HCT116 (cell line): ENCODE data around the gene NOSIP. TPM values are rescaled to one million over a fixed set of nuclear protein-coding genes. Genes with fewer than 3 reads are reported as not detected.

ENCODE experiments used
- ATAC-seq: fragments of 200-7000 bp; cut with Tn5 transposase; 2 replicates; pipeline ENCODE4 v1.9.1; 2020; ENCODE audit warnings: mild to moderate bottlenecking, moderate library complexity
- BruUV-seq: library from RNA; stranded (reverse); fragments of 400-500 nt; replicated peaks from 2 replicates; lab custom pipeline; 2021; lab: Mats Ljungman, UMichigan
- CTCF ChIA-PET: fragments of 300-600 bp; sonication (Branson Sonifier 250); formaldehyde crosslinking; loops from one replicate; lab custom pipeline; 2021; ENCODE audit warnings: antibody characterized with exemption; lab: Charles Lee
- POLR2A ChIA-PET: fragments of 300-600, 350-600 bp; sonication (Branson Sonifier 250); formaldehyde crosslinking; loops from one replicate; lab custom pipeline; 2021; ENCODE audit warnings: antibody characterized with exemption; lab: Charles Lee
- RAD21 ChIA-PET, 2 experiments: fragments of 300-600 bp; sonication (Branson Sonifier 250); formaldehyde crosslinking; loops; one replicate each; lab custom pipeline; 2023; ENCODE audit warnings: low total read pairs in 2 of 2; ENCODE audit not compliant: uncharacterized antibody in 2 of 2, unreplicated experiment in 2 of 2, low non-redundant PET in 1 of 2; lab: Charles Lee
- DNase-seq: peaks from one replicate; pipeline ENCODE4 v3.0.0-alpha.2; 2010; ENCODE audit warnings: low read depth, low spot score
- H2AFZ ChIP-seq: fragments of 200-600 bp; shearing (Covaris generic), sonication (generic); 2 replicates; pipeline ENCODE4 v1.6.1; 2017; ENCODE audit warnings: low read depth, mixed run types, mixed read lengths, antibody characterized with exemption, low read length; ENCODE audit not compliant: poor library complexity, severe bottlenecking
- H3K27ac ChIP-seq: 2 replicates; pipeline ENCODE4 v1.5.1; 2012; ENCODE audit warnings: low read depth, low read length
- H3K27me3 ChIP-seq: fragments of 200-600 bp; sonication (generic); 2 replicates; pipeline ENCODE4 v1.6.1; 2016; ENCODE audit warnings: mixed run types, low read length, mixed read lengths; ENCODE audit not compliant: insufficient read depth
- H3K36me3 ChIP-seq, 2 experiments: fragments of 200-500 bp in 1 of 2; fragments of 200-600 bp in 1 of 2; sonication (Bioruptor generic) in 1 of 2; sonication (generic) in 1 of 2; 2 replicates each; pipeline versions ENCODE4 v1.5.1 to v1.6.1; 2014 to 2016; ENCODE audit warnings: low read length in 2 of 2, inconsistent platforms in 1 of 2, mixed read lengths in 1 of 2, mixed run types in 1 of 2; ENCODE audit not compliant: insufficient read depth in 2 of 2, control insufficient read depth in 1 of 2
- H3K4me1 ChIP-seq, 2 experiments: fragments of 200-600 bp in 1 of 2; sonication (generic) in 1 of 2; 2 replicates each; pipeline versions ENCODE4 v1.5.1 to v1.6.1; 2012 to 2017; ENCODE audit warnings: low read length in 2 of 2, inconsistent platforms in 1 of 2, mild to moderate bottlenecking in 1 of 2, mixed read lengths in 1 of 2, mixed run types in 1 of 2, moderate library complexity in 1 of 2; ENCODE audit not compliant: insufficient read depth in 2 of 2, control insufficient read depth in 1 of 2
- H3K4me2 ChIP-seq: fragments of 200-600 bp; sonication (generic); 2 replicates; pipeline ENCODE4 v1.6.1; 2017; ENCODE audit warnings: mixed run types, low read length, mixed read lengths
- H3K4me3 ChIP-seq, 2 experiments: fragments of 200-600 bp in 1 of 2; sonication (generic) in 1 of 2; replicated peaks in 1 of 2; 2 replicates each; pipeline ENCODE4 v1.5.1; 2011 to 2016; ENCODE audit warnings: low read length in 2 of 2, control low read depth in 1 of 2, low read depth in 1 of 2, mild to moderate bottlenecking in 1 of 2, mixed read lengths in 1 of 2, mixed run types in 1 of 2
- H3K79me2 ChIP-seq: fragments of 200-600 bp; sonication (generic); 2 replicates; pipeline ENCODE4 v1.6.1; 2017; ENCODE audit warnings: mild to moderate bottlenecking, mixed run types, low read length, moderate library complexity, mixed read lengths; ENCODE audit not compliant: insufficient read depth
- H3K9ac ChIP-seq: fragments of 200-600 bp; sonication (generic); 2 replicates; pipeline ENCODE4 v1.6.1; 2016; ENCODE audit warnings: low read length, mixed read lengths
- H3K9me2 ChIP-seq: fragments of 200-600 bp; sonication (generic), shearing (Covaris generic); 2 replicates; pipeline ENCODE4 v1.6.1; 2017; ENCODE audit warnings: mixed run types, mild to moderate bottlenecking, moderate library complexity; ENCODE audit not compliant: insufficient read depth
- H3K9me3 ChIP-seq, 2 experiments: fragments of 200-500 bp in 1 of 2; fragments of 200-600 bp in 1 of 2; sonication (Bioruptor generic) in 1 of 2; sonication (generic) in 1 of 2; 2 replicates each; pipeline ENCODE4 v1.6.1; 2014 to 2017; ENCODE audit warnings: low read length in 2 of 2, mixed read lengths in 2 of 2, inconsistent platforms in 1 of 2, low read depth in 1 of 2, mild to moderate bottlenecking in 1 of 2, mixed run types in 1 of 2, moderate library complexity in 1 of 2; ENCODE audit not compliant: control insufficient read depth in 1 of 2, insufficient read depth in 1 of 2
- H4K20me1 ChIP-seq: fragments of 200-600 bp; sonication (generic), shearing (Covaris generic); 2 replicates; pipeline ENCODE4 v1.6.1; 2017; ENCODE audit warnings: mixed run types, mild to moderate bottlenecking, moderate library complexity; ENCODE audit not compliant: insufficient read depth
- CBX3 ChIP-seq: IDR thresholded peaks from 2 replicates; pipeline ENCODE4 v1.6.1; 2012; ENCODE audit warnings: low read depth
- CEBPB ChIP-seq: IDR thresholded peaks from 2 replicates; pipeline ENCODE4 v1.6.1; 2012; ENCODE audit warnings: low read depth
- CTCF ChIP-seq, 3 experiments: fragments of 200-600 bp in 1 of 3; sonication (generic) in 1 of 3; IDR thresholded peaks in 2 of 3; conservative IDR thresholded peaks in 1 of 3; 2 replicates each; pipeline ENCODE4 v1.5.1; 2012 to 2017; ENCODE audit warnings: low read depth in 2 of 3, low read length in 2 of 3, antibody characterized with exemption in 1 of 3, borderline replicate concordance in 1 of 3, control low read depth in 1 of 3, mild to moderate bottlenecking in 1 of 3, mixed read lengths in 1 of 3, mixed run types in 1 of 3, moderate library complexity in 1 of 3; ENCODE audit not compliant: insufficient read depth in 1 of 3
- EGR1 ChIP-seq: IDR thresholded peaks from 2 replicates; pipeline ENCODE4 v1.6.1; 2012; ENCODE audit warnings: low read depth
- ELF1 ChIP-seq: IDR thresholded peaks from 2 replicates; pipeline ENCODE4 v1.6.1; 2012; ENCODE audit warnings: low read depth, borderline replicate concordance
- EZH2 ChIP-seq: fragments of 200-600 bp; sonication (generic); IDR thresholded peaks from 2 replicates; pipeline ENCODE4 v1.6.1; 2017; ENCODE audit warnings: antibody characterized with exemption, mixed run types
- EZH2phosphoT487 ChIP-seq: fragments of 200-600 bp; IDR thresholded peaks from 2 replicates; pipeline ENCODE4 v1.6.1; 2018; ENCODE audit warnings: antibody characterized with exemption, borderline replicate concordance
- FOSL1 ChIP-seq: IDR thresholded peaks from 2 replicates; pipeline ENCODE4 v1.6.1; 2012; ENCODE audit warnings: low read depth
- RAD21 ChIP-seq: IDR thresholded peaks from 2 replicates; pipeline ENCODE4 v1.6.1; 2012; ENCODE audit warnings: low read depth, mild to moderate bottlenecking
- SIN3A ChIP-seq: IDR thresholded peaks from 2 replicates; pipeline ENCODE4 v1.6.1; 2012; ENCODE audit warnings: low read depth
- SRF ChIP-seq: IDR thresholded peaks from 2 replicates; pipeline ENCODE4 v1.6.1; 2012; ENCODE audit warnings: low read depth
- YY1 ChIP-seq: IDR thresholded peaks from 2 replicates; pipeline ENCODE4 v1.6.1; 2011; ENCODE audit warnings: low read length, low read depth, moderate library complexity, mild to moderate bottlenecking; ENCODE audit not compliant: insufficient replicate concordance; ENCODE audit errors: extremely low read depth
- ZBTB33 ChIP-seq: IDR thresholded peaks from 2 replicates; pipeline ENCODE4 v1.6.1; 2011; ENCODE audit warnings: mild to moderate bottlenecking, low read length, moderate library complexity; ENCODE audit not compliant: insufficient replicate concordance; ENCODE audit errors: extremely low read depth
- ZNF274 ChIP-seq: fragments of 200-500 bp; sonication (Bioruptor generic); IDR thresholded peaks from 2 replicates; pipeline ENCODE4 v1.6.1; 2014; ENCODE audit warnings: mild to moderate bottlenecking, low read depth, low read length, inconsistent platforms
- intact Hi-C: fragments of 100-400 bp; cut with micrococcal nuclease; formaldehyde crosslinking; loops from 2 replicates; pipeline ENCODE4 v1.10.0; 2022
- total RNA-seq: library from RNA; stranded (reverse); gene quantifications from one replicate; pipeline ENCODE4 v1.2.1, GENCODE V29; 2021; ENCODE audit not compliant: unreplicated experiment
- TF ChIP-seq, protein P1 (sequence below): IDR thresholded peaks from 2 replicates; pipeline ENCODE4 v1.6.1; 2012
- TF ChIP-seq, protein P2 (sequence below): IDR thresholded peaks from 2 replicates; pipeline ENCODE4 v1.6.1; 2012; ENCODE audit warnings: low read depth

The NOSIP gene
- total RNA-seq, 1 experiment from 2014 or later = 133 TPM

- H3K27me3 ChIP-seq = no peaks in the 10 kb centered on the region
- no peak overlapping the region for H3K4me3 ChIP-seq
- no peak overlapping the region for H3K27ac ChIP-seq
- DNase-seq (no peak), ATAC-seq (no peak)
- H3K4me1 ChIP-seq = peaks cover 3 to 14% of the 10 kb centered on the region in 2 experiments; a peak in 3 of 4 replicates
- H3K9me3 ChIP-seq = no peaks in the 10 kb centered on the region
- ChIA-PET POLR2A (no interaction called here), CTCF (no interaction called here), RAD21 (no interaction called here)
- TF ChIP-seq CTCF (IDR thresholded peaks at IDR 0.05 in 2 of 3, conservative IDR thresholded peaks at IDR 0.05 in 1 of 3; ENCODE audit: borderline replicate concordance in 1 of 3, insufficient read depth in 1 of 3, low read depth in 2 of 3, low read length in 2 of 3) (no peak), ZBTB33 (no peak), SIN3A (no peak), RAD21 (no peak), SRF (no peak), ZNF274 (no peak), YY1 (no peak), CBX3 (no peak), EZH2 (no peak), EGR1 (no peak), FOSL1 (no peak), EZH2phosphoT487 (no peak), CEBPB (no peak), ELF1 (no peak)
- TF ChIP-seq, protein P1, sequence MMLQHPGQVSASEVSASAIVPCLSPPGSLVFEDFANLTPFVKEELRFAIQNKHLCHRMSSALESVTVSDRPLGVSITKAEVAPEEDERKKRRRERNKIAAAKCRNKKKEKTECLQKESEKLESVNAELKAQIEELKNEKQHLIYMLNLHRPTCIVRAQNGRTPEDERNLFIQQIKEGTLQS = no peak
- TF ChIP-seq, protein P2, sequence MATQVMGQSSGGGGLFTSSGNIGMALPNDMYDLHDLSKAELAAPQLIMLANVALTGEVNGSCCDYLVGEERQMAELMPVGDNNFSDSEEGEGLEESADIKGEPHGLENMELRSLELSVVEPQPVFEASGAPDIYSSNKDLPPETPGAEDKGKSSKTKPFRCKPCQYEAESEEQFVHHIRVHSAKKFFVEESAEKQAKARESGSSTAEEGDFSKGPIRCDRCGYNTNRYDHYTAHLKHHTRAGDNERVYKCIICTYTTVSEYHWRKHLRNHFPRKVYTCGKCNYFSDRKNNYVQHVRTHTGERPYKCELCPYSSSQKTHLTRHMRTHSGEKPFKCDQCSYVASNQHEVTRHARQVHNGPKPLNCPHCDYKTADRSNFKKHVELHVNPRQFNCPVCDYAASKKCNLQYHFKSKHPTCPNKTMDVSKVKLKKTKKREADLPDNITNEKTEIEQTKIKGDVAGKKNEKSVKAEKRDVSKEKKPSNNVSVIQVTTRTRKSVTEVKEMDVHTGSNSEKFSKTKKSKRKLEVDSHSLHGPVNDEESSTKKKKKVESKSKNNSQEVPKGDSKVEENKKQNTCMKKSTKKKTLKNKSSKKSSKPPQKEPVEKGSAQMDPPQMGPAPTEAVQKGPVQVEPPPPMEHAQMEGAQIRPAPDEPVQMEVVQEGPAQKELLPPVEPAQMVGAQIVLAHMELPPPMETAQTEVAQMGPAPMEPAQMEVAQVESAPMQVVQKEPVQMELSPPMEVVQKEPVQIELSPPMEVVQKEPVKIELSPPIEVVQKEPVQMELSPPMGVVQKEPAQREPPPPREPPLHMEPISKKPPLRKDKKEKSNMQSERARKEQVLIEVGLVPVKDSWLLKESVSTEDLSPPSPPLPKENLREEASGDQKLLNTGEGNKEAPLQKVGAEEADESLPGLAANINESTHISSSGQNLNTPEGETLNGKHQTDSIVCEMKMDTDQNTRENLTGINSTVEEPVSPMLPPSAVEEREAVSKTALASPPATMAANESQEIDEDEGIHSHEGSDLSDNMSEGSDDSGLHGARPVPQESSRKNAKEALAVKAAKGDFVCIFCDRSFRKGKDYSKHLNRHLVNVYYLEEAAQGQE = no peak
- no peak overlapping the region for H3K9ac ChIP-seq
- H3K79me2 ChIP-seq = no peaks in the 10 kb centered on the region
- BruUV-seq = no TSS peak
- H2AFZ ChIP-seq = no peak overlapping the region
- no peaks in the 10 kb centered on the region for H3K9me2 ChIP-seq
- intact Hi-C loops = no loop called here
- no peaks in the 10 kb centered on the region for H3K36me3 ChIP-seq
- H3K4me2 ChIP-seq = no peak overlapping the region
- no peaks in the 10 kb centered on the region for H4K20me1 ChIP-seq
Observed at GRCh38 chr19:49542446-49542845, 37.9 kb downstream of the NOSIP start.
